Ascending aorta (tissue), 2 donors: ENCODE measurements around the gene TAS1R1. TPM values are rescaled to one million over a fixed set of nuclear protein-coding genes. Genes with fewer than 3 reads are reported as not detected.

Source experiments
- DNase-seq, 2 donors: peaks; one replicate each; pipeline ENCODE4 v3.0.0-alpha.2; 2019; ENCODE audit warnings: low spot score in 2 of 2
- H3K27ac ChIP-seq, 2 donors: fragments of 200-600 bp; sonication (generic); one replicate each; pipeline ENCODE4 v1.5.1; 2016 to 2017; ENCODE audit warnings: mild to moderate bottlenecking in 1 of 2
- H3K27me3 ChIP-seq: fragments of 200-600 bp; sonication (generic); one replicate; pipeline ENCODE4 v1.5.1; 2017
- H3K36me3 ChIP-seq, 2 donors: fragments of 200-600 bp; sonication (generic); one replicate each; pipeline ENCODE4 v1.5.1; 2016
- H3K4me1 ChIP-seq, 2 donors: fragments of 200-600 bp; sonication (generic); one replicate each; pipeline ENCODE4 v1.5.1; 2016 to 2017; ENCODE audit warnings: mild to moderate bottlenecking in 1 of 2
- H3K4me3 ChIP-seq, 2 donors: fragments of 200-600 bp; sonication (generic); one replicate each; pipeline ENCODE4 v1.5.1; 2016 to 2017; ENCODE audit warnings: mild to moderate bottlenecking in 1 of 2
- H3K9me3 ChIP-seq, 2 donors: fragments of 200-600 bp; sonication (generic); one replicate each; pipeline ENCODE4 v1.5.1; 2016
- CTCF ChIP-seq, 3 experiments: fragments of 200-600 bp in 2 of 3; fragments of 450-650 bp in 1 of 3; sonication (generic) in 2 of 3; IDR thresholded peaks; one replicate each; pipeline ENCODE4 v1.5.1; 2016 to 2019; ENCODE audit warnings: antibody characterized with exemption in 3 of 3, mild to moderate bottlenecking in 1 of 3, moderate library complexity in 1 of 3
- intact Hi-C: fragments of 100-400 bp; cut with DNase I; formaldehyde crosslinking; loops from one replicate; pipeline ENCODE4 v1.15.1; 2023
- total RNA-seq: library from RNA; depleted of rRNA; stranded (reverse); fragments of >200 nt; gene quantifications from one replicate; pipeline ENCODE4 v1.1.0, GENCODE V29; 2016

Gene TAS1R1
- total RNA-seq, 1 donor from 2014 or later: not detected

- H3K36me3 ChIP-seq: peaks cover 6 to 7% of the 10 kb centered on the region in 2 donors
- H3K9me3 ChIP-seq: no peaks in the 10 kb centered on the region
- intact Hi-C loops: loop anchor here (1.0 to 2.0 kb wide), 2 partner anchors 9 to 181 kb away; partner anchors contain the start of genes CAMTA1 and PHF13
- TF ChIP-seq CTCF (IDR thresholded peaks at IDR 0.05): no peak
- H3K27me3 ChIP-seq: no peaks in the 10 kb centered on the region
- DNase-seq: peak; percentile 59 to 97
- H3K4me3 ChIP-seq: peak overlapping the region; percentile 92 to 95
- peaks cover 9 to 25% of the 10 kb centered on the region in 2 donors for H3K4me1 ChIP-seq
- peak overlapping the region; percentile 98 to 99 for H3K27ac ChIP-seq
Measured at GRCh38 chr1:6603915-6604558, 48.9 kb downstream of the TAS1R1 start.

- peaks cover 4 to 29% of the 10 kb centered on the region in 2 donors for H3K4me1 ChIP-seq
- H3K27ac ChIP-seq: peak overlapping the region; percentile 94 to 98
- no peaks in the 10 kb centered on the region for H3K9me3 ChIP-seq
- DNase-seq: no peak
- intact Hi-C loops: loop anchor here (1.0 kb wide), 3 partner anchors 8 to 34 kb away; partner anchors contain the start of gene ZBTB48
- no peaks in the 10 kb centered on the region for H3K27me3 ChIP-seq
- H3K36me3 ChIP-seq: peaks cover 0 to 3% of the 10 kb centered on the region in 2 donors
- peak overlapping the region; percentile 83 to 100 for H3K4me3 ChIP-seq
- peak in 1 of 3 experiments; percentile 28 for TF ChIP-seq CTCF (IDR thresholded peaks at IDR 0.05)
Measured at GRCh38 chr1:6612641-6613360, 57.7 kb downstream of the TAS1R1 start.

- H3K27me3 ChIP-seq: no peaks in the 10 kb centered on the region
- H3K36me3 ChIP-seq: peaks cover 0 to 6% of the 10 kb centered on the region in 2 donors
- peak within 1 kb of the TSS; percentile 97 to 98 for H3K27ac ChIP-seq
- intact Hi-C loops: loop anchor here (1.0 kb wide), 3 partner anchors 9 to 34 kb away; partner anchors contain the start of gene ZBTB48
- H3K9me3 ChIP-seq: no peaks in the 10 kb centered on the region
- H3K4me1 ChIP-seq: peaks cover 4 to 29% of the 10 kb centered on the region in 2 donors
- no peak for TF ChIP-seq CTCF (IDR thresholded peaks at IDR 0.05)
- DNase-seq: peak; percentile 98 to 100
- H3K4me3 ChIP-seq: peak within 1 kb of the TSS; percentile 94 to 100
Measured at GRCh38 chr1:6613361-6614018, 58.4 kb downstream of the TAS1R1 start, which contains the start of gene PHF13. Gene PHF13, plus strand, starts transcription at chr1:6613731. Its CDS starts 336 bp downstream, at chr1:6614067.

- intact Hi-C loops: no loop called here
- no peaks in the 10 kb centered on the region for H3K27me3 ChIP-seq
- H3K36me3 ChIP-seq: peaks cover 3 to 8% of the 10 kb centered on the region in 2 donors
- peaks cover 4 to 26% of the 10 kb centered on the region in 2 donors for H3K4me1 ChIP-seq
- TF ChIP-seq CTCF (IDR thresholded peaks at IDR 0.05): no peak
- DNase-seq: no peak
- H3K27ac ChIP-seq: peak overlapping the region; percentile 97 to 98
- peak overlapping the region; percentile 94 to 100 for H3K4me3 ChIP-seq
- H3K9me3 ChIP-seq: no peaks in the 10 kb centered on the region
Measured at GRCh38 chr1:6614019-6614928, 59.2 kb downstream of the TAS1R1 start.
